HG03108 (cell line): ENCODE results near the gene COL13A1.

Source experiments
- ATAC-seq: cut with Tn5 transposase; IDR thresholded peaks from one replicate; pipeline ENCODE4 v1.9.1; 2021; ENCODE audit warnings: moderate library complexity; ENCODE audit not compliant: unreplicated experiment

COL13A1 gene

GRCh38 chr10:69865450-69865849, 63.7 kb downstream of the COL13A1 start:
- ATAC-seq = no peak

GRCh38 chr10:69866246-69866687, 64.6 kb downstream of the COL13A1 start:
- ATAC-seq = no peak

- no peak for ATAC-seq
These were observed 65.2 kb downstream of the COL13A1 start for GRCh38 chr10:69866688-69867461.

- no peak for ATAC-seq
These were observed 66.2 kb downstream of the COL13A1 start for GRCh38 chr10:69867699-69868558.

- ATAC-seq = no peak
These were observed 67.1 kb downstream of the COL13A1 start for GRCh38 chr10:69868821-69869220.

GRCh38 chr10:69869291-69869961, 67.7 kb downstream of the COL13A1 start:
- ATAC-seq = no peak

- no peak for ATAC-seq
These were observed 68.9 kb downstream of the COL13A1 start for GRCh38 chr10:69870591-69870990.

GRCh38 chr10:69871074-69871473, 69.4 kb downstream of the COL13A1 start:
- no peak for ATAC-seq

- ATAC-seq = no peak
These were observed 70.6 kb downstream of the COL13A1 start for GRCh38 chr10:69872323-69872722.

GRCh38 chr10:69873135-69873639, 71.5 kb downstream of the COL13A1 start:
- ATAC-seq = no peak

GRCh38 chr10:69874449-69874848, 72.7 kb downstream of the COL13A1 start:
- ATAC-seq = no peak

GRCh38 chr10:69875856-69876255, 74.2 kb downstream of the COL13A1 start:
- no peak for ATAC-seq

GRCh38 chr10:69876286-69876685, 74.6 kb downstream of the COL13A1 start:
- ATAC-seq = no peak

GRCh38 chr10:69876931-69877330, 75.2 kb downstream of the COL13A1 start:
- no peak for ATAC-seq

- ATAC-seq = no peak
These were observed 76.3 kb downstream of the COL13A1 start for GRCh38 chr10:69878038-69878437.

GRCh38 chr10:69878951-69879350, 77.2 kb downstream of the COL13A1 start:
- no peak for ATAC-seq

GRCh38 chr10:69879634-69880257, 78.0 kb downstream of the COL13A1 start:
- no peak for ATAC-seq

- no peak for ATAC-seq
These were observed 78.8 kb downstream of the COL13A1 start for GRCh38 chr10:69880301-69881081.

GRCh38 chr10:69881202-69881601, 79.5 kb downstream of the COL13A1 start:
- no peak for ATAC-seq
